GM18511 (cell line): ENCODE results near the gene CMIP.

Experiments used
- ATAC-seq: cut with Tn5 transposase; IDR thresholded peaks from one replicate; pipeline ENCODE4 v1.9.1; 2021; ENCODE audit warnings: mild to moderate bottlenecking, moderate library complexity; ENCODE audit not compliant: unreplicated experiment

CMIP gene

DNA sequence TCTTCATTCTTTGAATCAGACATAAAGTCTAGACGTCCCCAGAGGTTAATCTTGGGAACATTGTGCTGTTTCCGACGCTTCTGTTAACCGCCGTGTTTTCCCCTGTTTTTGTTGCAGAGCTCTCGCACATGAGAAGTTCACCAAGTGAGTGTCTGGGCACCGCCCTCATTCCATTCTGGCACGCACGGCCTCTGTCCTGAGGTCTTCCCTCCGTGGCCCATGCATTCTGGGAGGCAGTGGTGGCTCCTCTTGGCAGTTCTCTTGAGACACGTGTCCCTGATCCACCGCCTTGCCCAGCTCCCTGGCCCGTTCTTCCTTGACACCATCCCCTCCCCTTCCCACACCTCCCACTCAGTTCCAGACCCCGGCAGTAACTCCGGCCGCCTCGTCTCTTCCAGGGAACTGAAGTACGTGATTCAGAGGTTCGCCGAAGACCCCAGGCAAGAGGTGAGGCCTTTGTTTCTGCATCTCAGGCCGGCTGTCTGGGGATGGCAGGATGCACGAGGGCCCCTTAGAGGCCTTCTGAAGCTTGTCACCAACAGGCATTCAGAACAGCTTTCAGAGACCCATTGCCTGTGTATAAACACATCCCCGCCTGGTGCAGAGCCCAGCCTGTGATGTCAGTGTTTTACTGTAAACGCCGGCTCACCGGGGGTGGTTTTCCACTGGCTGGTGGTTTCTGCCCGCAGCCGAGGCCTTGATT, 248.6 kb downstream of the CMIP start:
- ATAC-seq = no peak

DNA sequence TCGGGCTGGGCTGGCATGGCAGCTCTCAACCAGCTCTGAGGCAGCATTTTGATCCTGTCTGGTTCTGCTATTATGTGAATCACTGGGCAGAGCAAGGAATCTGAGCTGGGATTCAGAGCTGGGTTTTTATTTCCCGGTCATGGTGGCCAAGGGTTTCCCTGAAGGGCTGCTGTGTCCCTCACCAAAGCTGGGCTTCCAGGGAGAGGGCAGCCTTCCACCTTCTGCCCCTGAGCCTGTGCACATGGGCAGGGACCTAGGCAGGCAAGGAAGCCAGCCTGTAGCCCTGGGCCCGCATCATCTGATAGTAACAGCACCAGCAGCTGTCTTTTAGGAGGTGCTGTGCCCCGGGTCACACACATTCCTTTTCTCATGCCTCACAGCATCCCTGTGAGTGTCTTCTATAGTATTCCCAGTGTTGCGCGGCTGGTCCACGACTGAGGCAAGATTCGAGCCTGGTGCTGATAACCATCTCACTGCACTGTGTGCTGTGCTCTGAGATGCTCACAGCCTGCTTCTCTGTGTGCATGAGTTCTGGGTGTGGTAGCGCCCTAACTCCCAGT, 249.2 kb downstream of the CMIP start:
- no peak for ATAC-seq

DNA sequence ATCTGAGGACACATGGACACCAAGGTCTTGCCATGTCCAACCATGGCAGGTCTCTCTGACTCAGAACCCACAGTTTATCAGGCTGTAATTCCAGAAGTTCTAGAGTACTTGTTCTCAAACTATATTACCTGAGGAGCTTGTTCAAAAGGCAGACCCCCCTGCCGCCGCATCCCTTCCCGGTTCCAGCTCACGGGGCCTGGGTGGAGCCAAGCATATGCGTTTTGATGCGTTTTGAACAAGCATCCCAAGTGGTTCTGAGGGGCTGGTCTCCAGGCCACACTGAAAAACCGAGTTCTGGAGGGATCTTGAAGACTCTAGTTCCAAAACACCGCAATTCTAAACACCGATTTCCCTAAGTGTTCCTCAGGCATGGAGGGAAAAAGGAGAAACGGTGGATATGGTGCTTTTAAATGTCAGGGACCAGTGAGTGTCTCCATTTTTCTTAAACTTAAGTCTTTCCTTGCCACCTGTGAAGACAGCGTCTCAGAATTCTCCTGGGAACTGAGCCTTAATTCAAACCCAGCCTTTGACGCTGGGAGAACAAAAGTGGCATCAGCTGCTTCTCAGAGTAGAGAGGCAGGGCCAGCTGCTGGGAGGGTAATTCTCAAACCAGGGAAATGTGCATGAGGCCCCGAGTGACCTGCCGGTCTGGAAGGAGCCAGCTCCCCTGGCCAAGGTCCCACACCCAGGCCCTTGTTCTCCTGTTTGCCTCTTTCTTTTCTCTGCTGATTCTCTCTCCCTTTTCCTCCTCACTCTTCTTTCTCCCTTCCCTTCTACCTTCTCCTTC, 250.1 kb downstream of the CMIP start:
- ATAC-seq = no peak

DNA sequence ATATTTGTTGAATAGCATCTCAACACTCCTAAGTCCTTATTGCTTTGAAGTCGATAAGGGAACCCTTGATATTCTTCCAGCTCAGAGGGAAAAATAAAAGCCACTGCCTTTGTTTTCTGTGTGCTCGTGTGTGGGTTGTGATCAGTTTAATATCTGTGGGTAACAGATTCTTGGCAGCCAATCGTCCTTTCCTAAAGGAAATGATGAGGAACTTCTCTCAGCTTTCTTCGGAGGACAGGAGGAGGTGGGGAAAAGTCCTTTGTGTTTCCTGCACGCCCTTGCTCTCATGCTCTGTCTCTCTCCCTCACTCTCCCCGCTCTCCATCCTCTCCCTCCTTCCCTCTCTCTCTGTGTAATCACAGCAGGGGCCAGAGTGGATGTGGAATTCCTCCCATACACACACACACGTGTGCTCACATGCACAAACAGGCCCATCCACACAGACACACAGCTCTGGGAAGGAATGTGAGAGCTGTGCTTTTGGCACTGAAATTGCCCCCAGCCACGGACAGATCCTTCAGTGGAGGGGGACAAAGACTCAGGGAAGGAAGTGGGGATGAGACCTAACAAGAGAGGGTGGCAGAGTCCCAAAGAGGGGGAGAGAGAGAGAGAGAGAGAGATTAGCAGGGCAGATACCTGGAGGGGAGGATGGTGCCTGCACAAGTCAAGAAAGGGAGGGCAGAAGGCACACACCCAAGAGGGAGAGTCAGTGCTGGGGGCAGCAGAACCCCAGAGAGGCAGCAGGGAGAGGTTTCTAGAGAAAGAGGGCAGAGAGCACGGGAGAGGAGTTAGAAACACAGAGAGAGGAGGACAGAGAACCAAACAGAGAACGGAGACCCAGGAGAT, 250.9 kb downstream of the CMIP start:
- no peak for ATAC-seq

DNA sequence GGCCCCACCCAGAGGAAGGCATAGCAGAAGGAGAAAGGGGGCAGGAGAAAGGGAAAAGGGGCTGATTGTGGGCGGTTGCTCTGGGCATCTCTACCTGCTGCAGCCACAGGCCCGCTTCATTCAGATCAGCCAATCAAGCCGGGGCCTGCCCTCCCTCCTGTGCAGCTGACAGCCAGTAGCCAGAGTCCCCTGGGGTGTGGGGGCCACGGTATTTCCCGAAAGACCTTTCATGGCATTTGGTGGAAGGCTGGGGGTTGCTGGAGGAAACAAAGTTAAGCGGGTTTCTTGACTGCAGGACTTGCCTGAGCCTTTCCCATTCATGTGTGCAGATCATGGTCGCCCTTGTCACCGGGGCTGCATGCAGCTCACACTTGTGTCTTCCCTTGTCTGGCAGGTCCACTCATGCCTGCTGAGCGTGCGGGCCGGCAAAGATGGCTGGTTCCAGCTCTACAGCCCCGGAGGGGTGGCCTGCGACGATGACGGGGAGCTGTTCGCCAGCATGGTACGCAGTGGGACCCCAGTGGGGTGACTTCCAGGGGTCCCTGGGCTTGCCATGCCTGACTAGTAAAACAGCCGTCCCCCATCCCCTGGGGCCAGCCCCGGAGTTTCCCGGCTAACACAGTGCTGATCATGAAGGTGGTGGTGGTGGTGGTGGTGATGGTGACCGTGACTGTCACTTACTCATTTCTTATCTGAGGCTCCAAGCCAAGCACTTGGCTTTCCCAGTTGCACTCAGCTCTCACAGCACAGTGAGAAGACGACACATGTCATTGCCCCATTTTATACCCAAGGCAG, 251.8 kb downstream of the CMIP start:
- ATAC-seq = no peak

DNA sequence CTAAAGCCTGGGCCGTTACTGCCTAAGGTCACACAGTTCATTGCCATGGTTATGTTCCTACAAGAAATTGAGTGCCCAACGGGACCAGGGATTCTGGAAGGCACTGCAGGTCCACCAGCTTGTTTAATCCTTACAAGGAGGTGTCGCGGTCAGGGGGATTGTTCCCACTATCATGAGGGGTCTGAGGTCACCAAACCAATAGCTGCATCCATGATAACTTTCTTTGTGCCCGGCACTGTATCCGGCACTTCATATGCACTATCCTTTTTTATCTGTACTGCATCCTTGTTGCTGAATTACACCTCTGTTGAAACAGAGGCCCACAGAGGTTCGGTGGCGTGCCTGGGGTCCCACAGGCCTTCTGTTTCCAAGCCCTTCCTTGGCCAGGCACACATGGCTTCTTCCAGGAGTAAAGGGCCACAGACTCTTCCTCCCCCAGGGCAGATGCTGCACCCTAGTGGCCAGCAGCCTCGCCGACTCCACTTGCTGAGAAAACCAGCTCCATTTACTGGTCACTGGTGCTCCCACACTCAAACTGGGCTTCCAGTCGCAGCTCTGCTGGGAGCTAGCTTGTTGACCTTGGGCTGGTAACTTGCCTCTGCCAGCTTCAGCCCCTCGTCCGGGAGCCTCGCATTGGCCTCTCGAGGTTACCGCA, 252.5 kb downstream of the CMIP start:
- no peak for ATAC-seq

DNA sequence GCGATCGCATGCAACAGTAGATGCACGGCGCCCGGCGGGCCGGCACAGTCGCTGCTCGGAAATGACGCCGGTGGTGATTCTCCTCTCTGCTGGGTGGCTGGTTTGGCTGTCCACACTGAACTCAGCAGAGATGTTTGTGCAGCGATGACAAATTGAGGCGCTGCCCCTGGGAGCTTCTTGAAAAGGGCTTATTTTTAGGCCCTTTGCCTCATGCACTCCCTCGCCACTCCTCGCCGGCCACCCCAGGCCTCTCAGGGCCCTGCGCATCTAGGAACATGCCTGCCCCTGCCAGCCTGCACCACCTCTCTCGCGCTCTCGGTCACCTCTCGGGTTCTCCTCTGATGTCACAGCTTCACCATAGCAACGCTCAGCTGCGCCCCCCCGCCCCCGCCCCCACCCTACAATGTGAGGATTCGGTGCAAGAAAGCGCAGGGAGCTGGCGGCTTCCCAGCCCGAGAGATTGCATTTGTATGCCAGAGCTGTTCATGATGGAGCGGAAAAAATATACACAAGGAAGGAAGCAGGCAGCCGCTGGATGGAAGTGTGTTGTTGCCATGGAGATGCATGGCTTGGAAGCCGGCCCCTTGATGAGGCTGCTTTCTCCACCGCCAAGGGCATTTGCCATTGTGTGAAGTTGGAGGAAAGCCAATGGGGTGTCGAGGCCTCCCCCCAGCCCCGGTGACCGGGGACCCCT, 253.2 kb downstream of the CMIP start:
- ATAC-seq = no peak

DNA sequence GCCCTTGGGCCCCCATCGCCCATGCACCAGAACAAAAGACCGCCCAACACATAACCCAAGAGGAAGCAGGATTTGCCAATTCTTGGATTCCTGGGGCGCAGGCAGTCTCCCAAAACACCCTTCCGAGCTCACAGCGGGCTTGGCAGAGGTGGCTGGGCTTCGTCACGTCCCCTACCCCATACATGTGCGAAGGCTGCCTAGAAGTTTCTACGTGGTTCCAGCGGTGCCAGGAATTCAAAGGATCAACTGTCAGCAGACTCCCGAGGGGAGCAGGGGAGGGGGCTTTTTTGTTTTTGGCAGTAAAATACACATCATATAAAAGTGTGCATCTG, 253.7 kb downstream of the CMIP start:
- ATAC-seq = no peak

DNA sequence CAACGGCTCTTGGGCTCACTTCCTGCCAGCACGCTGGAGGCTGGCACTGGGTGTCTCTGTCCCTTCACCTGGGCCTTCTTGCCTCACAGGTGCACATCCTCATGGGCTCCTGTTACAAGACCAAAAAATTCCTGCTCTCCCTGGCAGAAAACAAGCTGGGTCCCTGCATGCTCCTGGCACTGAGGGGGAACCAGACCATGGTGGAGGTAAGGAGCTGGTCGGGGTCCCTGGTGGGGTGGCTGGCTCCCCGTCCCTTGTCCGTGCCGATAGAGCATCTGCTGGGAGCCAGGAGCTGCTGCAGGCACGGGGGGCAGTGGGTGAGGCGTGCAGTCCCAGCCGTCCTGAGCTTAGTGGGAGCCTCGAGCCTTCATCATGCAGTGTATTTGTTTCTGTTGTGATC, 255.0 kb downstream of the CMIP start:
- no peak for ATAC-seq

DNA sequence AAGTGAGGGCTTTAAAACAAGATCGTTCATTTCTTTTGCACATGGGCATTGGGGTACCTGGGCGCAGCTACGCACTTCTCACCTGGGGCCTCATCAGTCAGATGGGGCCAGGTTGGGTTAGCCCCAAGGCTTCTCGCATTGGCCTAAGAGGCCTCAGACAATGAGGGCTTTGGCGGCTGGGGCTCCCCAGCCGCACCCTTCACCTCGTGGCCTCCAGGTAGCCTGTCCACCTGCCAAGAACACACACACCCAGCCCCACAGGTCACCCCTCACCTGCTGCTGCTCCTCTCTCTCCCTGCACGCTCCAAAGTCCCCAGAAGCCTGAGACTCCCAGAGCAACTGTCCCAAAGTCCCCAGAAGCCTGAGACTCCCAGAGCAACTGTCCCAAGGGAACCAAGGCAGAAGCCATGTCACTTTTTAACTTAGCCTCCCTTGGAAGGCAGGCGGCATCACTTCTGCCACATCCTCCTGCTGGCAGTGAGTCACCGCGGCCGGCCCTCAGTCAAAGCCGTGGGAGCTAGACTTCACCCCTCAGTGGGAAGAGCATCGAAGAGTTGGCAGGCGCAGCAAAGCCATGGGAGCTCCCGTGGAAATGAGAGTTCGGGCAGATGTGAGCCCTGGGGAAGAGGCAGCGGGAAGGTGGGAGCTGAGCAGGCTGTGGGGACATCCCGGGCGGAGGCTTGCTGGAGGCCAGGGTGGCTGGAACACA, 255.6 kb downstream of the CMIP start:
- no peak for ATAC-seq

DNA sequence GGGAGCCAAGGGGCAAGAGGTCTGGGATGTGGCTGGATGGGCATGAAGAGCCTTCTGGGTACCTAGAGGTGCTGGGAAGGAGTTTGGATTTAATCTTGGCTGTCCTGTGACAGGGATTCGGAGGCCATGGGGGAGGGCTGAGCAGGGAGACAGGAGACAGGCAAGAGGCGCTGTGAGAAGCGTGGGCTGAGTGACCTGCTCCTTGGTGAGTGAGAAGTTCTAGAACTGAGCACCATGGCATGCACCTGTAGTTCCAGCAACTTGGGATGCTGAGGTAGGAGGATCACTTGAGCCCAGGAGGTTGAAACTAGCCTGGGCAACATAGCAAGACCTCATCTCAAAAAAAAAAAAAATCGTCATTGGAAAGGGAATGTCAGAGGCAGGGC, 256.2 kb downstream of the CMIP start:
- ATAC-seq = no peak

DNA sequence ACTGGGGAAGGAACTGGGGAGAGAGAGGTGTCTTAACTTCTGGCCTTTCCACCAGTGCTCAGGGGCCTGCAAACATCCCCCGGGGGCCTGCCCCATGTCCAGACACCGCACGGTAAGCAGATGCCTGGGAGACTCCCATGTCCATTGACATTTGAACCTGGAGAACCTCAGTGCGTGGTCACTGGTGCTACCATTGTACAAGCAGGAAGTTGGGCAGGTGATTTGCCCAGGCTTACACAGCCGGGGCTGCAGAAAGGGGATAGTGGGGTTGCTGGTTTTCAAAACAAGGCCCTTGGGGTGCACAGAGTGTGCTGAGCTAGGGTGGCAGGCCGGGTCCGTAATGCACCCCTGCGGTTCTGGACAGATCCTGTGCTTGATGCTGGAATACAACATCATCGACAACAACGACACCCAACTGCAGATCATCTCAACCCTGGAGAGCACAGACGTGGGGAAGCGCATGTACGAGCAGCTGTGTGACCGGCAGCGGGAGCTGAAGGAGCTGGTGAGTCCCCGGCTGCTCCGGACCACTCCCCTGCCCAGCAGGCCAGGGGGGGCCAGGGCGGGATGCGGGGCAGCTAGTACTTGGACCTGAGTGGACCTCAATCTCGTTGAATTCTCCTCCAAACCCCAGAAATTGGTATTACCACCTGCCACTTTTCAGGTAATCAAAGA, 256.8 kb downstream of the CMIP start:
- ATAC-seq = no peak

DNA sequence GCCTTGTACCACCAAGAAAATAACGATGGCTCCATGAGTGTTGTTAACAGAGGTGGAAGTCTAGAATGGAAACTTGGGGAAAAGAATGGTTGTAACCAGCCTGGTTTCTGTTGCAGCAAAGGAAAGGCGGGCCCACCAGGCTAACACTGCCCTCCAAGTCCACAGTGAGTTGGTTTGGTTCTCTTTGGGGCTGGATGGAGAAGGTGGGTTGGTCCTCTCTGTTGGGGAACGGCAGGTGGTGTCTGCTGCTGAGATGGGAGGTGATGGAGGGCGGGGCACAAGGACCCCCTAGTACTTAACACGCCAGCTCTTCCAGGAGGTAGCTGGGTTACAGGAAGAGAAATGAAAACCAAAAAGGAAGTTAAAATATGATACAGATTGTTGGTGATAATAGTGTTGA, 257.9 kb downstream of the CMIP start:
- no peak for ATAC-seq

DNA sequence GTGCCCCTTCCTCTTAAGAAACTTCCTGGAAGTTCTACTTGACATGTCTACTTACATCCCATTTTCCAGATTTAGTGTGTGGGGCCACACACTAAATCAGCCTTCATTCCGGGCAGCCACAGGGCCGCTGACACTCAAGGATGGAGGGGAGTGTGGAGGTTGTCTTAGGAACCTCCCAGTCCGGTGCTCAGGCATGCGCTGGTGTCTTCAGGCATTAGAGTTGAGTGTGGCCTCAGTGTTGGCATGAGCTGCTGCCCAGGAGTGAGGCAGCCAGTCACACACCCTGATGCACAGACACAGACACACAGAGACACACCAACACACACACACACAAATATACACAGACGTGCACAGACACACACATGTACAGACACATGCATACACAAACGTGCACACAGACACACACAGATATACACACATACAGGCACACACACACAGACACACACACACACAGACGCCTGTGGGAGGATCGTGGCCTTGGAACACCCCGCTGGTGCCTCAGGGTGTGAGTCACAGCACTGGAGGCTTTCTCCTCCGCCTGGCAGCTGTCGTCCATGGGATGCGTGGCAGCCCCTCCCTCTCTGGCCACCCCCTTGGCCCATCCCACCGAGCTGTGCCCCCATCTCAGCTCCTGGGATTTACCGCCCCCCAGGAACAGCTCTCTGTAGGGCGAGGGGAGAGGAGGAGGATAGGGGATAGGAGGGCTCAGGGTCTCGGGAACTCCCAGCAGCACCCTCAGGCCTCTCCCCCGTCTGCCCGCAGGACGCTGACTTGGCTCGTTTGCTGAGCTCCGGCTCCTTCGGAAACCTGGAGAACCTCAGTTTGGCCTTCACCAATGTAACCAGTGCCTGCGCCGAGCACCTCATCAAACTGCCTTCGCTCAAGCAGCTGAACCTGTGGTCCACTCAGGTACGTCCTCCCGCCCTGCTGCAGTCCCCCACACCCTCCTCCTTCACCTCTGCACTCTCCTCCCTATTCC, 258.9 kb downstream of the CMIP start:
- ATAC-seq = no peak

DNA sequence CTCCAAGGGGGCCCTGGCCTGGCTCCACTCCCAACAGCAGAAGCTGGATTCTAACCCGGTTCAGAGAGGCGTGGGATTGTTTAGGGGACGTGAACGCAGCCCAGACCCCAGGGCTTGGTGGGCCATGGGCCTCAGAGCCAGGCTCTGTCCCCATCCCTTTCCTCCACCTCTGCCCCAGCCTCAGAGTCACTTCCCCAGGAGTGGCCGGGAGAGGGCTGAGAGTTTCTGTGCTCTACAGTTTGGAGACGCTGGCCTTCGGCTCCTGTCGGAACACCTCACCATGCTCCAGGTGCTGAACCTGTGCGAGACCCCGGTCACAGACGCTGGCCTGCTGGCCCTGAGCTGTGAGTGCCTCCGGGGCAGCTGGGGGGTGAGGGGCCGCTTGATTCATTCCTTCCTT, 260.7 kb downstream of the CMIP start:
- ATAC-seq = no peak

DNA sequence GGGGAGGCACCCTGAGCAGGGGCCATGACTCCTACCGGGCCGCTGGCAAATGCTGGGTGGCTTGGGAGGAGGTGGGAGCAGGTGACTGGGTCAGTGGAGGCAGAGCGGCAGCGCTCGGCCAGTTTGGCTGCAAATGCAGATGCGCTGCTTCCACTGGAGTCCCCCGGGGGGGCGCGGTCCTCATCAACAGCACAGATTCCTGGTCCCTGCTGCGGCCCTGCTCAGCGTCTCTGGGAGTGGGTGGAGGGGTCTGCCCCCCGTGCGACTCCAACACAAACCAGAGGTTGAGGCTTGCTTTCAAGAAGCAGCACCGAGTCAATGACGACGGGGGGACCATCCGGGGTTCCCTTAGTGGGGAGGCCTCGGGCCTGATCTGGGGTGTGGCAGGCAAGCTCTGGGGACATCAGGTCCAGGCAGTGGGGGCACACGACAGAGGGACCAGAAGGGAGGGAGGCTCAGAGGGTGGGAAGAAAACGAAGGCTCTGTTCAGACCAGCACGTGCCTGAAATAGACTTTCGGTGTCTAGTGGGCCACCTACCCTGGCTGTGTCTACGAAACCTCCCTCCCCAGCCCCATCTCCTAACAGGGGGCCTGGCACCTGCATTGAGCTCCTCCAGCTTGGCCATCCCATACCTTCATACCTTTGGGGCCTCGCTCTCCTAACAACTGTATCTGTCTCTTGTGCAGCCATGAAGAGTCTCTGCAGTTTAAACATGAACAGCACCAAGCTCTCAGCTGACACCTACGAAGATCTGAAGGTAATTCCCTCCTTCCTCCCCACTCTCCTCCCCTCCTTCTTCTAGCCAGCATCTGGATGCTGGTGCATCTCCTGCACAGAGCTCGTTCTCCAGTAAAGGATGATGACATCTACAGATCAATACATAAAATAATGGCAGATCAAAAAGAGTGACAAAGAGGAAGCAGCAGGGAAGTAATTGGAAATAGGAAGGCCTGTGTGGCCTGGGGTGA, 262.0 kb downstream of the CMIP start:
- ATAC-seq = no peak
